Neural crest cell (in vitro differentiated cells): Measurements from ENCODE around the gene MRPS25. TPM values are rescaled to one million over a fixed set of nuclear protein-coding genes. Genes with fewer than 3 reads are reported as not detected.

Experiments
- DNase-seq: peaks from one replicate; pipeline ENCODE4 v3.0.0; 2021; ENCODE audit warnings: low read depth, mixed read lengths, low spot score
- H3K27ac Mint-ChIP-seq: one replicate; pipeline ENCODE4 v1.8.0; 2021; ENCODE audit warnings: mild to moderate bottlenecking, mixed read lengths; ENCODE audit not compliant: unreplicated experiment
- H3K27me3 Mint-ChIP-seq: 2 replicates; pipeline ENCODE4 v1.8.0; 2021; ENCODE audit warnings: low read depth, mild to moderate bottlenecking, mixed read lengths
- H3K36me3 Mint-ChIP-seq: 2 replicates; pipeline ENCODE4 v1.8.0; 2021; ENCODE audit warnings: low read depth, mild to moderate bottlenecking, mixed read lengths
- H3K4me1 Mint-ChIP-seq: 2 replicates; pipeline ENCODE4 v1.8.0; 2021; ENCODE audit warnings: mixed read lengths
- H3K4me3 Mint-ChIP-seq: one replicate; pipeline ENCODE4 v1.8.0; 2021; ENCODE audit warnings: mild to moderate bottlenecking, mixed read lengths
- H3K9me3 Mint-ChIP-seq: 2 replicates; pipeline ENCODE4 v1.8.0; 2021; ENCODE audit warnings: mixed read lengths
- total RNA-seq: library from RNA; stranded (reverse); gene quantifications from 2 replicates; pipeline ENCODE4 v1.2.1, GENCODE V29; 2021
- TF ChIP-seq, protein P1 (sequence below): fragments of 200-600 bp; sonication (generic); conservative IDR thresholded peaks from 2 replicates; pipeline ENCODE4 v1.5.0; 2021; ENCODE audit warnings: antibody characterized with exemption, mild to moderate bottlenecking

Gene MRPS25
- total RNA-seq, 1 donor from 2014 or later: 60.9 TPM

DNA sequence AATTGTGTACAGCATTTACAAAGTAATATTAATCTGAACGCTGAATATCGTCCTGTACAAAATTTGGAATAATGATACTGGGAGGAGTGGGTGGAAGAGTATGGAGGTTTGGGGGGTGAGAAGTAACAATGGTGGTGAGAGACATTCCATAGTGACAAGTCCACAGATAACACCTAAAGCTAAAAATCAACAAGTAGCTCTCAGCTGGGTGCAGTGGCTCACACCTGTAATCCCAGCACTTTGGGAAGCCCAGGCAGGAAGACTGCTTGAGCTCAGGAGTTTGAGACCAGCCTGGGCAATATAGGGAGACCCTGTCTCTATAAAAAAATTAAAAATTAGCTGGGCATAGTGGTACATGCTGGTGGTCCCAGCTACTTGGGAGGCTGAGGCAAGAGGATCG, 5.1 kb downstream of the MRPS25 start:
- Mint-ChIP-seq H3K4me1 (peaks cover 21% of the 10 kb centered on the region), H3K4me3 (peak overlapping the region; percentile 51), H3K36me3 (peaks cover 32% of the 10 kb centered on the region), H3K9me3 (peaks cover 2% of the 10 kb centered on the region), H3K27ac (no peak overlapping the region), H3K27me3 (no peaks in the 10 kb centered on the region)
- no peak for DNase-seq
- TF ChIP-seq, protein P1, sequence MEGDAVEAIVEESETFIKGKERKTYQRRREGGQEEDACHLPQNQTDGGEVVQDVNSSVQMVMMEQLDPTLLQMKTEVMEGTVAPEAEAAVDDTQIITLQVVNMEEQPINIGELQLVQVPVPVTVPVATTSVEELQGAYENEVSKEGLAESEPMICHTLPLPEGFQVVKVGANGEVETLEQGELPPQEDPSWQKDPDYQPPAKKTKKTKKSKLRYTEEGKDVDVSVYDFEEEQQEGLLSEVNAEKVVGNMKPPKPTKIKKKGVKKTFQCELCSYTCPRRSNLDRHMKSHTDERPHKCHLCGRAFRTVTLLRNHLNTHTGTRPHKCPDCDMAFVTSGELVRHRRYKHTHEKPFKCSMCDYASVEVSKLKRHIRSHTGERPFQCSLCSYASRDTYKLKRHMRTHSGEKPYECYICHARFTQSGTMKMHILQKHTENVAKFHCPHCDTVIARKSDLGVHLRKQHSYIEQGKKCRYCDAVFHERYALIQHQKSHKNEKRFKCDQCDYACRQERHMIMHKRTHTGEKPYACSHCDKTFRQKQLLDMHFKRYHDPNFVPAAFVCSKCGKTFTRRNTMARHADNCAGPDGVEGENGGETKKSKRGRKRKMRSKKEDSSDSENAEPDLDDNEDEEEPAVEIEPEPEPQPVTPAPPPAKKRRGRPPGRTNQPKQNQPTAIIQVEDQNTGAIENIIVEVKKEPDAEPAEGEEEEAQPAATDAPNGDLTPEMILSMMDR: no peak

DNA sequence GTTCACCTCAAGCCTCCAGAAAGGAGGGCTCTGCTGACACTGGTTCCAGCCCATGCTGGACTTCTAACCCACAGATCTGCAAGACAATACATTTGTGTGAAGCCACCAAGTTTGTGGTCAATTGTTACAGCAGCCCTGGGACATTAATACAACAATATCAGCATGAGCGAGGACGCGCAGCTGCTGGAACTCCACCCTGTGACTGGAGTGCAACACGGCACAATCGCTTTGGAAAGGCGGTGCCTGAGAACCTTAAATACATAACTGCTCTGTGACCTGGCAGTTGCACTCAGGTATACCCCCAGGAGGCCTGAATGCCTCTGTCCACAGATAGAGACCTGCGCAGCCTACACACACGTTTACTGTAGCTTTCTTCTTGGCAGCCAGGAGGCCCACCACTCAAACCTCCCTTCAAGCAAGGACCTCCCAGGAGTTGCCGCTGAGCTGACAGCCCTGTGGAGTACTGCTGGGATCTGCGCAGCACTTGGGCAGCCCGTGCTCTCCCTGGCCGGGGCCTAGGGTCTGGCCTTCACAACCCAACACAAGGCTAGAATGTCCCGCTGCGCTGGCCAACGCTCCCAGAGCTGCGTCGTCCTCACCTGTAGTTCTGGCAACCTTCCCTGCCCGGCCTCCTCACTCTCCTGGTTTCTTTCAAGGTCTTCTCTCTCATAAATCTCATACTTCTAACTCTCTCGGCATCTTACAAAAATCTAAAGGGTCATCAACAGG, 8.3 kb downstream of the MRPS25 start:
- peaks cover 35% of the 10 kb centered on the region for H3K36me3 Mint-ChIP-seq
- TF ChIP-seq, protein P1: no peak
- no peaks in the 10 kb centered on the region for H3K27me3 Mint-ChIP-seq
- H3K9me3 Mint-ChIP-seq: peaks cover 2% of the 10 kb centered on the region
- peaks cover 24% of the 10 kb centered on the region for H3K4me1 Mint-ChIP-seq
- DNase-seq: no peak
- peak overlapping the region; percentile 0 for H3K27ac Mint-ChIP-seq
- H3K4me3 Mint-ChIP-seq: no peak overlapping the region

DNA sequence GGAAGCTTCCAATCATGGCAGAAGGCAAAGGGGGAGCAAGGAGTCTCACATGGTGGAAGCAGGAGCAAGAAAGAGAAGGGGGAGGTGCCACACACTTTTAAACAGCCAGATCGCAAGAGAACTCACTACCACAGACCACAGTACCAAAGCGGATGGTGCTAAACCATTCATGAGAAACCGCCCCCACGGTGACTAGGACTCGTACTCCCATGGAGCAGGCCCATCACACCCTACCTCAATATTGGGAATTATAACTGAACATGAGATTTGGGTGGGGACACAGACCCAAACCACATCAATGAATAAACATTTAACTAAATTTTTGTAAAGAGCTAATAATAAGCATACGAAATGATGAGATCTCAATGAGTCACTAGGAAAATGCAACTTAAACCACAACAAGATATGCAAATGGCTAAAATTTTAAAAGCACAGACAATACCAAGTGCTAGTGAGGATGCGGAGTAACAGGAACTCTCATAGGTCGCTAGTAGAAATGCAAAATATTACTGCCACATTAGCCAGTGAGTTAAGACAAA, 10.0 kb downstream of the MRPS25 start:
- DNase-seq: no peak
- H3K27ac Mint-ChIP-seq: peak overlapping the region; percentile 82
- peaks cover 26% of the 10 kb centered on the region for H3K4me1 Mint-ChIP-seq
- TF ChIP-seq, protein P1: no peak
- H3K4me3 Mint-ChIP-seq: peak overlapping the region; percentile 1
- H3K9me3 Mint-ChIP-seq: peaks cover 2% of the 10 kb centered on the region
- H3K36me3 Mint-ChIP-seq: peaks cover 31% of the 10 kb centered on the region
- H3K27me3 Mint-ChIP-seq: no peaks in the 10 kb centered on the region

DNA sequence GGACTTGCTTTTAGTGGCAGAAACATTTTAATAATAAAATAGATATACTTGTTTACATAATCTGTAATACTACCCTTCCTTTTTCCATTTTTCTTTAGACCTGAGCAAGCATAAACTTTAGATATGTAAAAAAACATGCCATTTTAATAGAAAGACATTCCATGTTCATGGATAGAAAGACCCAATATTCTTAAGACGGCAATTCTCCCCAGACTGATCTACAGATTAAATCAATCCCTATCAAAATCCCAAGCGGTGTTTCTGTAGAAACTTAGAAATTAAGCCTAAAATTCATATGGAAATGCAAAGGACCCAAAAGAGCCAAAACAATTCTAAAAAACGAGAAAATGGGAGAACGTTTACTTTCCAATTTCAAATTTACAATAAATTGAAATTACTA, 11.6 kb downstream of the MRPS25 start:
- no peak for DNase-seq
- TF ChIP-seq, protein P1: no peak
- Mint-ChIP-seq H3K4me1 (peaks cover 26% of the 10 kb centered on the region), H3K9me3 (peaks cover 2% of the 10 kb centered on the region), H3K27ac (no peak overlapping the region), H3K36me3 (peaks cover 26% of the 10 kb centered on the region), H3K27me3 (no peaks in the 10 kb centered on the region), H3K4me3 (no peak overlapping the region)

DNA sequence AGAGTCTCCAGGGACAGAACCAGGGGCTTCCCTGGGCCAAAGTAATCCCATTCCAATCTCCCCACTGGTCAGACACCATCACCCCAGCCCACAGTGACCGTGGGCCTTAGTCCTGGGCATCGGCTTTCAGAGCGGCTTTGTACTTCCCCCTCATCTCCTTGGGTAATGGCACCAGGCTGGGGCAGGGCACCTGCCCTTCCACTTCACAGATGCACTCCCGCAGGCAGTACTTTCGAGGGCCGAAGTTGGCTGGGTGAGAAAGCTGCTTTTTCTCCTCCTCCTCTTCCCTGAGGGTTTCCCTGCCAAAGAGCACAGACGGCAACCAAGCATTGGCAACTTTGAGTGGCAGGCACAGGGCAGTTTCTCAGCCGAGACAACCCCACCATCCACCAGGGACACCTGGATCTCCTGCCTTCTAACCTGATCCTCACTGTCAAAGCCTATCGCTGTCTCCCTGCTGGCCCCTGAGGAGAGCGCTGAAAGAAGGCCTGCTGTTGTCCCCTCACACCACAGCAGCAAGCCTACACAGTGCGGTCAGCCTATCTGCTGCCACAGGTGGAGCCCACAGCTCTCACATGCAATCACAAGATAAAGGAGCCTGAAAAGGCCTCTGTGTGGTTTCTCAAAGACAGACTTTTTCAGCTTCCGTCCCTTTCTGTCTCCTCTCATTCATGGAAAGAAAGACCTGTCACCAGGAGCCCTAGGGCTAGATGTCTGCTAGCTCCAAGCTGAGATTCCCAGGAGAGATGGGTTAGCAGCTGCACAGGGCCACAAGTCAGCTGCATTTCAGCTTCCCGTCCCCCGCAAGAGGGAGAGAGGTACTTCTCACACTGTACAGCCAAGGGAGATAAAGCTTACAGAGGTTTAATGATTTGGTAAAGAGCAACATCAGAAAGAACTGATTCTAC, 12.5 kb downstream of the MRPS25 start:
- peaks cover 2% of the 10 kb centered on the region for H3K9me3 Mint-ChIP-seq
- no peaks in the 10 kb centered on the region for H3K27me3 Mint-ChIP-seq
- peak overlapping the region; percentile 81 for H3K27ac Mint-ChIP-seq
- H3K4me3 Mint-ChIP-seq: no peak overlapping the region
- TF ChIP-seq, protein P1: no peak
- H3K36me3 Mint-ChIP-seq: peaks cover 20% of the 10 kb centered on the region
- H3K4me1 Mint-ChIP-seq: peaks cover 30% of the 10 kb centered on the region
- no peak for DNase-seq
